K562 (cell line): ENCODE data around the gene METTL2B.
"Not testable (repeated sequence)": the region's sequence is repeated elsewhere in the genome, so short reads cannot be mapped to it uniquely, and the experiment has no call there.

Experiments used
- BHLHE40 ChIP-seq: IDR thresholded peaks from 2 replicates; pipeline ENCODE4 v1.6.1; 2011; ENCODE audit warnings: low read length, improper control_type of control experiment
- MTA3 ChIP-seq: fragments of 450-650 bp; formaldehyde crosslinking; IDR thresholded peaks from 2 replicates; pipeline ENCODE4 v1.6.1; 2017; ENCODE audit warnings: mild to moderate bottlenecking, borderline replicate concordance
- POLR2A ChIP-seq: fragments of 450-650 bp; conservative IDR thresholded peaks from 2 replicates; pipeline ENCODE4 v1.6.1; 2016
- SMC3 ChIP-seq: conservative IDR thresholded peaks from 2 replicates; pipeline ENCODE4 v1.6.1; 2011; ENCODE audit warnings: low read depth, low read length, improper control_type of control experiment; ENCODE audit not compliant: insufficient read depth
- TFE3 ChIP-seq: fragments of 450-650 bp; formaldehyde crosslinking; IDR thresholded peaks from 2 replicates; pipeline ENCODE4 v1.4.0; 2020; ENCODE audit warnings: mild to moderate bottlenecking, mixed read lengths

GRCh38 chr7:128523932-128524524, 47.5 kb downstream of the METTL2B start:
- TF ChIP-seq TFE3 (CRISPR knock-in tag); MTA3; BHLHE40; SMC3; POLR2A: not testable (repeated sequence)
